ENCODE data around the gene PPM1B. TPM values are rescaled to one million over a fixed set of nuclear protein-coding genes. Genes with fewer than 3 reads are reported as not detected.
A peak's percentile ranks its signal among the peaks of the same experiment; 100 is the strongest.

Gene PPM1B
- total RNA-seq, 4 donors from 2014 or later: 35.1 to 72.6 (median 61.5) TPM

DNA sequence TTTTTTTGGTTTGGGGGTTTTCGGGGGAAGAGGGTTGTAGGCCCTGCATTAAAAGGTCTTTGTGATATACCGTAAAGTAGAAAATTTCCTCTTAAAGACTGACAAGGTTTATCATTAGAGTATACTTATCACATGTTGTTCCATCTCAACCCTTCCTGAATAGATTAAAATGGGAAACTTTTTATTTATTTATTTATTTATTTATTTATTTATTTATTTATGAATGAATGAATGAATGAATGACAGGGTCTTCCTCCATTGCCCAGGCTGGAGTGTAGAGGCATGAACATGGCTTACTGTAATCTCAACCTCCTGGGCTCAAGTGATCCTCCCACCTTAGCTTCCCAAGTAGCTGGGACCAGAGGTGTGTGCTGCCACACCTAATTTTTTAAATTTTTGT is 58.1 kb downstream of the PPM1B start:
- H3K36me3 ChIP-seq: peaks cover 0 to 41% (median 4%) of the 10 kb centered on the region in 3 donors
- H3K27me3 ChIP-seq: no peaks in the 10 kb centered on the region
- no peak overlapping the region for H3K4me3 ChIP-seq
- WGBS, 2 donors: 94 to 97% methylated on average over 2 of the region's 2 CpGs
- H3K4me1 ChIP-seq: no peaks in the 10 kb centered on the region
- H3K9me3 ChIP-seq: no peaks in the 10 kb centered on the region
- H3K27ac ChIP-seq: no peak overlapping the region
- DNase-seq (ENCODE audit: low spot score in 2 of 2): no peak
- TF ChIP-seq, protein P1, sequence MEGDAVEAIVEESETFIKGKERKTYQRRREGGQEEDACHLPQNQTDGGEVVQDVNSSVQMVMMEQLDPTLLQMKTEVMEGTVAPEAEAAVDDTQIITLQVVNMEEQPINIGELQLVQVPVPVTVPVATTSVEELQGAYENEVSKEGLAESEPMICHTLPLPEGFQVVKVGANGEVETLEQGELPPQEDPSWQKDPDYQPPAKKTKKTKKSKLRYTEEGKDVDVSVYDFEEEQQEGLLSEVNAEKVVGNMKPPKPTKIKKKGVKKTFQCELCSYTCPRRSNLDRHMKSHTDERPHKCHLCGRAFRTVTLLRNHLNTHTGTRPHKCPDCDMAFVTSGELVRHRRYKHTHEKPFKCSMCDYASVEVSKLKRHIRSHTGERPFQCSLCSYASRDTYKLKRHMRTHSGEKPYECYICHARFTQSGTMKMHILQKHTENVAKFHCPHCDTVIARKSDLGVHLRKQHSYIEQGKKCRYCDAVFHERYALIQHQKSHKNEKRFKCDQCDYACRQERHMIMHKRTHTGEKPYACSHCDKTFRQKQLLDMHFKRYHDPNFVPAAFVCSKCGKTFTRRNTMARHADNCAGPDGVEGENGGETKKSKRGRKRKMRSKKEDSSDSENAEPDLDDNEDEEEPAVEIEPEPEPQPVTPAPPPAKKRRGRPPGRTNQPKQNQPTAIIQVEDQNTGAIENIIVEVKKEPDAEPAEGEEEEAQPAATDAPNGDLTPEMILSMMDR (IDR thresholded peaks at IDR 0.05): no peak
- TF ChIP-seq EP300 (IDR thresholded peaks at IDR 0.05) (no peak), POLR2A (IDR thresholded peaks at IDR 0.05) (no peak)

DNA sequence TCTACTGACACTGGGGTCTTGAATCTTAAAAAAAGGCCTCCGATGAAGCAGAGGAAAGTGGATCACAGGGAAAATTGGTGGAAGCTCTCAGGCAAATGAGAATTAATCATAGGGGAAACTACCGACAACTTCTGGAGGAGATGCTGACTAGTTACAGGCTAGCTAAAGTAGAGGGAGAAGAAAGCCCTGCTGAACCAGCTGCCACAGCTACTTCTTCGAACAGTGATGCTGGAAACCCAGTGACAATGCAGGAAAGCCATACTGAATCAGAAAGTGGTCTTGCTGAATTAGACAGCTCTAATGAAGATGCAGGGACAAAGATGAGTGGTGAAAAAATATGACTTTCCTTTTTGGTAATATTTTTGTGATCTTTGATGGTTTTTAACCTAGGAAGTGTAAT is 61.7 kb downstream of the PPM1B start:
- Histone ChIP-seq H3K9me3 (no peaks in the 10 kb centered on the region), H3K4me1 (no peaks in the 10 kb centered on the region), H3K4me3 (no peak overlapping the region), H3K27me3 (no peaks in the 10 kb centered on the region), H3K36me3 (peaks cover 0 to 26% (median 0%) of the 10 kb centered on the region in 3 donors), H3K27ac (no peak overlapping the region)
- WGBS, 2 donors: 86% methylated on average over 3 of the region's 3 CpGs
- no peak for TF ChIP-seq EP300 (IDR thresholded peaks at IDR 0.05)
- TF ChIP-seq, protein P1 (IDR thresholded peaks at IDR 0.05): no peak
- no peak for TF ChIP-seq POLR2A (IDR thresholded peaks at IDR 0.05)
- no peak for DNase-seq (ENCODE audit: low spot score in 2 of 2)

DNA sequence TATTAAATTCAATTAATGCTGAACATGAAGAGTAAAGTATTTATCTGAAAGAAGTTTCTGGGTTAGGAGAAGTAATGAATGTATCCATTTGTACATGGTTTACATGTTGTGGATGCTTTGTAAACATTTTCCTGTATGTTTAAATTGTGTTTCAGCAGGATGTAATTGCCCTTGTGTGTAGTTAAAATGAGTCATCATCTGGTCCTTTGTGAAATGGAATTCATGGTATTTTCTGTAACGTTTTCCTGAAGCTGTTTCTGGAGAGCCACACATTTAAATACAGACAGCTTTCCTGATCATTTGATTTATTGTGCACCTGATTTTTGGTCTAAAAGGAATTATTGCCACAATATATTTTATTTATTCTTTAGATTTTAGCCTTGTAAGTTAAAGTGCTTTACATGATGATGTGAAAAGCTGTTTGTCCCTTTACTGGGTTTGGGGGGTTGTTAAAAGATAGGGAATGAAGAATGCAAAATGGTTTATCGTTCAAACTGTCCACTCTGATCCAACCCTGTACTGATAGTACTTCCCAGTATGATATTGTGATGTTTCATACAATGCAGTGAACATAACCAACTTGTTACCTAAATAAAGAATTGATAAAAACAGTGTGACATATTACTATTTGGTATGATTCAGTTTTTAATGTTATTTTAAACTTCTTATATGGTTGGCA is 64.9 kb downstream of the PPM1B start:
- 21 to 22% methylated on average over 2 of the region's 2 CpGs for WGBS, 2 donors
- H3K4me1 ChIP-seq: no peaks in the 10 kb centered on the region
- H3K9me3 ChIP-seq: no peaks in the 10 kb centered on the region
- H3K36me3 ChIP-seq: peaks cover 0 to 6% (median 0%) of the 10 kb centered on the region in 3 donors
- TF ChIP-seq EP300 (IDR thresholded peaks at IDR 0.05): no peak
- TF ChIP-seq, protein P1 (IDR thresholded peaks at IDR 0.05): no peak
- TF ChIP-seq POLR2A (IDR thresholded peaks at IDR 0.05): no peak
- no peak overlapping the region for H3K27ac ChIP-seq
- H3K4me3 ChIP-seq: no peak overlapping the region
- H3K27me3 ChIP-seq: no peaks in the 10 kb centered on the region
- DNase-seq (ENCODE audit: low spot score in 2 of 2): no peak

DNA sequence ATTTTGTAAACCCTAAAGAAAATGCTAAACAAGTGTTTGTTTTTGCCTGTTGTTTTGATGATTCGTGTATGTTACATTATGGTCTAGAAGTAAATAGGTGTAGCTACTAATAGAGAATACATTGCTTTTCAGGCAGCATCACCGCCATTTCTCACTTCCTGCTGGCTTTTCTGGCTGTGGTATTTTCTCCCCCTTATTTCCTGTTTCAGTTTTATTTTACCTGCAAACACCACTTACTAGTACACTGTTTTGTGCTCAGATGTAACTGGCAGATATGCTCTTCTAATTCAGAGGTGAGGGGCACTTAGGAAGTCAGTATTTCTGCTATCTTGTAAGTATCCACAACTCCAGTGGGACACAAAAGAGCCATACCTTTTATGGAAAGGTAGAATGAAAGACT is 68.5 kb downstream of the PPM1B start:
- WGBS, 2 donors: 75 to 78% methylated on average over 2 of the region's 2 CpGs
- H3K27ac ChIP-seq: no peak overlapping the region
- H3K9me3 ChIP-seq: no peaks in the 10 kb centered on the region
- peaks cover 0 to 2% (median 0%) of the 10 kb centered on the region in 3 donors for H3K36me3 ChIP-seq
- H3K4me3 ChIP-seq: no peak overlapping the region
- no peaks in the 10 kb centered on the region for H3K4me1 ChIP-seq
- DNase-seq (ENCODE audit: low spot score in 2 of 2): no peak
- TF ChIP-seq POLR2A (IDR thresholded peaks at IDR 0.05): no peak
- TF ChIP-seq, protein P1 (IDR thresholded peaks at IDR 0.05): no peak
- TF ChIP-seq EP300 (IDR thresholded peaks at IDR 0.05): no peak
- no peaks in the 10 kb centered on the region for H3K27me3 ChIP-seq

DNA sequence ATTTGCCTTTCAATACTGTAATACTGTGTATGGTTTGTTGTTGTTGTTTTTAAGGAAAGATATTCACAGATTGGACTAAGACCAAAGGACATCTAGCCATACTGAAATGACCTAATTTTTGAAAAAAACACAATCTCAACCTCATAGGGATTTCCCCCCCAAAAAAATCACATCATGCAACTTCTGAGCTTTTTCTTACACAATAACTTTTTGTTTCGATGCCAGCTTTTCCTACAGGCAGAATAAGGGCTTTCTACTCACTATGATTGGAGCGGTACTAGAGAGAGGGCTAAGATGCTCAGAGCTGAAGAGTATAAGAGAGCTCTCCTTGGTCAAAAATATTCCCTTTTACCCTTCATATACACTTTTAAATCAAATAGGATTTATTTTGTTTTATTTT is 74.2 kb downstream of the PPM1B start:
- TF ChIP-seq EP300 (IDR thresholded peaks at IDR 0.05): peak in 1 of 2 donors; percentile 37
- TF ChIP-seq, protein P1 (IDR thresholded peaks at IDR 0.05): no peak
- no peak overlapping the region for H3K4me3 ChIP-seq
- WGBS, 2 donors: 35 to 36% methylated on average over 2 of the region's 2 CpGs
- peak overlapping the region in 2 of 4 donors; percentile 10 to 26 for H3K27ac ChIP-seq
- H3K27me3 ChIP-seq: no peaks in the 10 kb centered on the region
- DNase-seq (ENCODE audit: low spot score in 2 of 2): no peak
- H3K36me3 ChIP-seq: no peaks in the 10 kb centered on the region
- H3K4me1 ChIP-seq: peaks cover 0 to 20% (median 3%) of the 10 kb centered on the region in 4 donors
- H3K9me3 ChIP-seq: no peaks in the 10 kb centered on the region
